AG04450 (cell line): ENCODE measurements around the gene KANSL1. TPM values are rescaled to one million over a fixed set of nuclear protein-coding genes. Genes with fewer than 3 reads are reported as not detected.
"Not testable (repeated sequence)": the region's sequence is repeated elsewhere in the genome, so short reads cannot be mapped to it uniquely, and the experiment has no call there.

Experiments
- CTCF ChIA-PET: fragments of 300-600, 350-600 bp; formaldehyde crosslinking; extraction: SDS; loops from one replicate; lab custom pipeline; 2022; ENCODE audit warnings: antibody characterized with exemption, inconsistent platforms; lab: Charles Lee
- POLR2A ChIA-PET: fragments of 350-600 bp; formaldehyde crosslinking; extraction: SDS; loops from one replicate; lab custom pipeline; 2021; ENCODE audit warnings: antibody characterized with exemption, inconsistent platforms; lab: Yijun Ruan, JAX
- DNase-seq: peaks from one replicate; pipeline ENCODE4 v3.0.0-alpha.2; 2011; ENCODE audit warnings: low read depth, low spot score
- H3K27ac ChIP-seq: one replicate; pipeline ENCODE4 v1.5.1; 2012; ENCODE audit warnings: low read depth, low read length, control low read depth
- H3K27me3 ChIP-seq: one replicate; pipeline ENCODE4 v1.6.0; 2012; ENCODE audit warnings: low read length; ENCODE audit not compliant: control insufficient read depth, insufficient read depth
- H3K4me3 ChIP-seq: 2 replicates; pipeline ENCODE4 v1.5.1; 2011; ENCODE audit warnings: mild to moderate bottlenecking, low read depth, low read length, control low read depth
- H3K9me3 ChIP-seq: 2 replicates; pipeline ENCODE4 v1.5.1; 2012; ENCODE audit warnings: low read length; ENCODE audit not compliant: control insufficient read depth, insufficient read depth
- CTCF ChIP-seq: IDR thresholded peaks from 2 replicates; pipeline ENCODE4 v1.5.1; 2011; ENCODE audit warnings: low read depth, low read length, control low read depth, inconsistent platforms
- polyA plus RNA-seq: library from polyadenylated mRNA; depleted of rRNA; stranded (reverse); fragments of >200 nt; gene quantifications from 2 replicates; pipeline ENCODE4 v1.2.3, GENCODE V29; 2011

Gene KANSL1
- polyA plus RNA-seq, 1 experiment: 15.6 TPM

DNA sequence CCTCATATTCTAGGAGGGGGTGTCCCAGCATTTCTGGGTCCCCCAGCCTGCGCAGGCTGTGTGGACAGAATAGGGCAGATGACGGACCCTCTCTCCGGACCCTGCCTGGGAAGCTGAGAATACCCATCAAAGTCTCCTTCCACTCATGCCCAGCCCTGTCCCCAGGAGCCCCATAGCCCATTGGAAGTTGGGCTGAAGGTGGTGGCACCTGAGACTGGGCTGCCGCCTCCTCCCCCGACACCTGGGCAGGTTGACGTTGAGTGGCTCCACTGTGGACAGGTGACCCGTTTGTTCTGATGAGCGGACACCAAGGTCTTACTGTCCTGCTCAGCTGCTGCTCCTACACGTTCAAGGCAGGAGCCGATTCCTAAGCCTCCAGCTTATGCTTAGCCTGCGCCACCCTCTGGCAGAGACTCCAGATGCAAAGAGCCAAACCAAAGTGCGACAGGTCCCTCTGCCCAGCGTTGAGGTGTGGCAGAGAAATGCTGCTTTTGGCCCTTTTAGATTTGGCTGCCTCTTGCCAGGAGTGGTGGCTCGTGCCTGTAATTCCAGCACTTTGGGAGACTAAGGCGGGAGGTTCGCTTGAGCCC lies 182.5 kb downstream of the KANSL1 start:
- DNase-seq: no peak
- no peak overlapping the region for H3K27ac ChIP-seq
- ChIA-PET CTCF (interaction anchor here (1.0 to 3.6 kb wide), 3 partner anchors 9 to 202 kb away, joined by 3 to 9 read pairs (median 3); partner anchors contain the start of gene KANSL1), POLR2A (no interaction called here)
- peak; percentile 14; the same call in 1 of the 2 replicates for TF ChIP-seq CTCF
- no peaks in the 10 kb centered on the region for H3K9me3 ChIP-seq
- H3K27me3 ChIP-seq: peaks cover 11% of the 10 kb centered on the region
- H3K4me3 ChIP-seq: no peak overlapping the region

- POLR2A ChIA-PET: no interaction called here
- TF ChIP-seq CTCF: no peak
- H3K9me3 ChIP-seq: no peaks in the 10 kb centered on the region
- no peak for DNase-seq
- H3K27me3 ChIP-seq: peaks cover 11% of the 10 kb centered on the region
- H3K4me3 ChIP-seq: no peak overlapping the region
- H3K27ac ChIP-seq: no peak overlapping the region
- CTCF ChIA-PET: interaction anchor here (1.0 to 1.4 kb wide), 2 partner anchors 8 to 203 kb away, joined by 3 read pairs; no protein-coding TSS in a partner anchor
These were observed 183.3 kb downstream of the KANSL1 start for GRCh38 chr17:46009681-46010596.

DNA sequence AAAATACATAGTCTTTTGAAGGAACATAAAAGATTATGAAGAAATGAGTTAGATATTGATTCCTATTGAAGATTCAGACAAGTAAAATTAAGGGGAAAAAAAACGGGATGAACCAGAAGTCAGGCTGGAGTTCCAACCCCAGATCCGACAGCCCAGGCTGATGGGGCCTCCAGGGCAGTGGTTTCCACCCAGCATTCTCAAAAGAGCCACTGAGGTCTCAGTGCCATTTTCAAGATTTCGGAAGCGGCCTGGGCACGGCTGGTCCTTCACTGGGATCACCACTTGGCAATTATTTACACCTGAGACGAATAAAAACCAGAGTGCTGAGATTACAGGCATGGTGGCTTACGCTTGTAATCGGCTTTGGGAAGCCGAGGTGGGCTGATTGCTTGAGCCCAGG lies 184.6 kb downstream of the KANSL1 start:
- no peak for DNase-seq
- peaks cover 11% of the 10 kb centered on the region for H3K27me3 ChIP-seq
- POLR2A ChIA-PET: no interaction called here
- no peaks in the 10 kb centered on the region; the same call in 1 of the 2 replicates for H3K9me3 ChIP-seq
- H3K27ac ChIP-seq: no peak overlapping the region
- no peak overlapping the region for H3K4me3 ChIP-seq
- TF ChIP-seq CTCF: no peak
- CTCF ChIA-PET: interaction anchor here (1.5 kb wide), 1 partner anchor 205 kb away, joined by 5 read pairs; no protein-coding TSS in a partner anchor

DNA sequence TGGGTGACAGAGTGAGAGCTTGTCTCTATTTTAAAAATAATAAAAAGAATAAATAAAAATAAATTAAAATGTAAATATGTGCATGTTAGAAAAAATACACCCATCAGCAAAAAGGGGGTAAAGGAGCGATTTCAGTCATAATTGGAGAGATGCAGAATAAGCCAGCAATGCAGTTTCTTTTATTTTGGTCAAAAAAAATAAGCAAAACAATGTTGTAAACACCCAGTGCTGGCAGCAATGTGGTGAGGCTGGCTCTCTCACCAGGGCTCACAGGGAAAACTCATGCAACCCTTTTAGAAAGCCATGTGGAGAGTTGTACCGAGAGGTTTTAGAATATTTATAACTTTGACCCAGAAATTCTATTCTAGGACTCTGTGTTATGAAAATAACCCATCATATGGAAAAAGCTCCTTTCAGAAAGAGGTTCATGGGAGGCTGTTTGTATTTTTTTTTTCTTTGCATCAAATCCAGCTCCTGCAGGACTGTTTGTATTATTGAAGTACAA lies 185.7 kb downstream of the KANSL1 start:
- no peak for DNase-seq
- ChIA-PET CTCF (interaction anchor here (0.7 to 1.1 kb wide), 2 partner anchors 27 to 206 kb away, joined by 3 to 4 read pairs; no protein-coding TSS in a partner anchor), POLR2A (no interaction called here)
- Histone ChIP-seq H3K27ac (no peak overlapping the region), H3K27me3 (peaks cover 11% of the 10 kb centered on the region), H3K9me3 (no peaks in the 10 kb centered on the region; the same call in 1 of the 2 replicates), H3K4me3 (no peak overlapping the region)
- TF ChIP-seq CTCF: no peak

GRCh38 chr17:46006082-46006481 lies 187.1 kb downstream of the KANSL1 start:
- POLR2A ChIA-PET, DNase-seq, H3K9me3 ChIP-seq, H3K4me3 ChIP-seq, H3K27ac ChIP-seq, H3K27me3 ChIP-seq: not testable (repeated sequence)
- CTCF ChIA-PET: interaction anchor here (3.3 kb wide), 1 partner anchor 187 kb away, joined by 16 read pairs; the partner anchor contains the start of gene KANSL1
